ENCODE results near the gene CENPA.
"Not testable (repeated sequence)": the region's sequence is repeated elsewhere in the genome, so short reads cannot be mapped to it uniquely, and the experiment has no call there.

The CENPA gene

GRCh38 chr2:26793518-26793917, 7.7 kb downstream of the CENPA start:
- no peak for DNase-seq

GRCh38 chr2:26795135-26795534, 9.3 kb downstream of the CENPA start:
- not testable (repeated sequence) for DNase-seq

- DNase-seq = no peak
Measured at GRCh38 chr2:26801328-26801727, 15.5 kb downstream of the CENPA start.

- no peak for DNase-seq
Measured at GRCh38 chr2:26801796-26802195, 15.9 kb downstream of the CENPA start.

- DNase-seq = no peak
Measured at GRCh38 chr2:26805241-26805676, 19.4 kb downstream of the CENPA start.

- peak in 1 of 2 experiments; percentile 12 for DNase-seq
Measured at GRCh38 chr2:26807788-26808460, 22.1 kb downstream of the CENPA start.

- no peak for DNase-seq
Measured at GRCh38 chr2:26809211-26809610, 23.4 kb downstream of the CENPA start.

- DNase-seq = no peak
Measured at GRCh38 chr2:26809876-26810577, 24.2 kb downstream of the CENPA start.

- DNase-seq = no peak
Measured at GRCh38 chr2:26811261-26811660, 25.4 kb downstream of the CENPA start.

GRCh38 chr2:26811791-26812694, 26.2 kb downstream of the CENPA start:
- no peak for DNase-seq

- DNase-seq = no peak
Measured at GRCh38 chr2:26812731-26813130, 26.9 kb downstream of the CENPA start.

- not testable (repeated sequence) for DNase-seq
Measured at GRCh38 chr2:26814072-26814765, 28.4 kb downstream of the CENPA start.

GRCh38 chr2:26816893-26817292, 31.0 kb downstream of the CENPA start:
- DNase-seq = no peak

- no peak for DNase-seq
Measured at GRCh38 chr2:26818255-26818654, 32.4 kb downstream of the CENPA start.

- no peak for DNase-seq
Measured at GRCh38 chr2:26818972-26819371, 33.1 kb downstream of the CENPA start.

GRCh38 chr2:26820932-26821331, 35.1 kb downstream of the CENPA start:
- DNase-seq = no peak

- DNase-seq = no peak
Measured at GRCh38 chr2:26822877-26823276, 37.0 kb downstream of the CENPA start.

- no peak for DNase-seq
Measured at GRCh38 chr2:26838121-26838906, 52.5 kb downstream of the CENPA start.

- DNase-seq = no peak
Measured at GRCh38 chr2:26840937-26841610, 55.2 kb downstream of the CENPA start.

- DNase-seq = no peak
Measured at GRCh38 chr2:26843041-26843440, 57.2 kb downstream of the CENPA start.

Data from NCI-H446 (cell line).